ENCODE results near the gene SLC1A7.
A peak's percentile ranks its signal among the peaks of the same experiment; 100 is the strongest.

SLC1A7 gene

DNA sequence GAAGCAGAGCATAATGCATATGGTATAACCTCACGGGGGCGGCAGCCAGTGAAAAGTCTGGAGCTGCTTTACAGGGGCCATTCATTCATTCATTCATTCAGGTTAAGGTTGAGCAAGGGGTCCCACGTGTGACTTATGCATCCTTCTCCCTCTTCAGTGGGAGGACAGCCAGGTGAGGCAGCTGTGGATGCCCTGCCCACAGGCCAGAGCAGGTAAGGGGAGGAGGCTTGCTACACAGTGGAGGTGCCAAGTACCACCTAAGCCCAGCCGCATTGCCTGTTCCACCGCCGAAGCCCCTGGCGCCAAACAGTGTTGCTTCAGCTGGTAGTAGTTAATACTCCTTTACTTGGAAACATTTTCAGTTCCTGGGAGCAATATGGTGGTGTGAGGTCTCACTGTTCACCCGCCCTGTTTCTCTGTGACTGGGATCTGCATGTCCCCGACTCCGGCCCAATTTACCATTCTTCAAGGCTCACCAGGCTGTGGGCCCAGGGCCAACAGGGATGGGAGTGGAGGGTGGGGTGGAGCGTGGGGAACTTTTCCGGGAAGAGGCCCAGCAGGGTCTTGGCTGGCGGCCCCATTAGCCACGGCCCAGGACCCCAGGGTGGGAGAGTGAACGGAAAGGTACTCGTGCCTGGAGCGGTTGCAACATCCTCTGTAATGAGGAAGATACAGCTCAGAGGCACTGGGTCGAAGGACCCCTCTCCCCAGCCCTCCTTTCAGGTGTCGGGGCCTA, 81.1 kb downstream of the SLC1A7 start:
- DNase-seq = peak; percentile 30

DNA sequence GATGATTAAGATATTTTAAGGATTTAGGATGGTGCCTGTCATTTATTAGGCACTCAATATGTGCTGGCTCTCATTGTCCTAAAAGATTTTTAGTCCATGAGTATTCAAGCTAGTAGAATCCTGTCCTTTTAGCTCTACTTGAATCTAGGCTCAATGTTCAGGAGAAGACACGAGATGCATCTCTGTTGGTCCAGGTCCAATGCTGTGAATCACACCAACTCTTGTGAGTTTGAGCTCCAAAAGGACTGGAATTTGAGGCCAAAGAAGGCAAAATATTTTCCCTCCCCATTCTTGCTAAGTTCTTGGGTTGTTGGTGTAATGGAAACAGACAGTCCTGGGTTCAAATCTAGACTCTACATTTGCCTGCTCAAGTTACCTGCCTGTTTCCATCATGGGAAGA, 81.9 kb downstream of the SLC1A7 start:
- DNase-seq = no peak

DNA sequence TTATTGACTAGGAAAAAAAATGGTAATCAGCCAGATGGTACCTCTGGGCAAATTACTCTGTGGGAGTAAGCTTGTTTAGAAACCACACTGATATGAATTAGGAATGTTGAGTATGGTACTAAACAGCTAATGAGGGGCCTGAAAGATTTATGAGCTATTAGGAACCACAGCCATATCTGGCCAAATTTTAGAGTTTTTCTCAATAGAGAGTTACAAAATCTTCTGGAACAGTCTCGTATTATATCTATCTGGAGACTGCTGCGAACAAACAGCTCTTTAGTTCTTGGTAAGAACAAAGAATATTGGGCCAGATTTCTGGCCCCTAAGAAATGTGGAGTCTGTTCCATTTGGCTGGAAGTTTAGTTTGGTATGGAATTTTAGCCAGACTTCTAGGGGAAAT, 85.3 kb downstream of the SLC1A7 start:
- no peak for DNase-seq

DNA sequence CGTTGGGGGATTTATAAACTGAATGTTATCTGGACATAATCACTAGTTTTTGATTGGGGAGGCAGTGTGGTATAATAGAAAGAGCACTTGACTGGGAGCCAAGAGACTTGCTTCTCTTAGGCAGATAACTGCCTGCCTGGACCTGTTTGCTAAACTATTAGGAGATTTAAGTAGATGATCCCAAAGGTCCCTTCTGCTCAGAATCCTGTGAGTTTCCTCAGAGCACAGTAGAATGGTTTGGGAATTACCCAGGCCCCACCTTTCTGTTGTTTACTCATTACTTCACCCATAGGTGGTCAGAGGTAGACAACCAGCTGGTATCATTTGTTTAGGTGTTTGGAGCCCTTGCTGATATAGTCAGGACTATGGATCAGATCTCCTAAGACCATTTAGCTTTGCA, 90.8 kb downstream of the SLC1A7 start:
- DNase-seq = no peak

DNA sequence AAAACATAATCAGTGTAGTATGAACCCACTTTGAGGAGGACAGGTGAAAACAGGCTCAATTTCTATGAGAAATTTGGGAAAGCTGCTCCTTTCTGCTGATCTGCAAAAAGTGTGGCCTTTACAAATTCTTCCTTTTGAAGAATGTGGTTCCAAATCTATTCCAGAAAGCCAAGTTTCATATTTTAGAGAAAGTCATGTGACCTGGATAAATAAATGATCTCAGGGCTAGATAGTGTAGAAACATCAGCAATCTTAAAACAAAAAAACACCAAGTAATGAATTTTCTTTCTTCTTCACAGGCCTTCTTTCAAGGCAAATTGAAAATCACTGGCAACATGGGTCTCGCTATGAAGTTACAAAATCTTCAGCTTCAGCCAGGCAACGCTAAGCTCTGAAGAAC, 92.1 kb downstream of the SLC1A7 start:
- DNase-seq = no peak

DNA sequence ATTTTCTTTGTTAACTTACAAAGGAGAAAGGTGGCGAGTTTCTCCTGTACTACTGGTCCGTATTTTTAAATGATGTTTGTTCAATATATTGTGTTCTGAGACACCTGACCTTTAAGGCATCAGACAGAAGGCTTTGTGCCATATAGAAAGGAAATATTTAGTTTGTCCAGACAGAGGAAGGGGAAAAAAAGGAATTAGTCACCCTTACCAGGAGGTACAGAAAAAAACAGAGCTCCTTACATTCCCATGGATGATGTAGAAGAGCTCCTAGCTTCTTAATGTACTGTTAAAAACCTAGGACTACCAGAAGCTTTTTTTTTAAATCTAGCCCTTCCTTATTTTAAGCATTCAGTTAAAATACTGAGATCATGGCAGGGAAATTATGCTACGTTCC, 92.9 kb downstream of the SLC1A7 start:
- DNase-seq = no peak

DNA sequence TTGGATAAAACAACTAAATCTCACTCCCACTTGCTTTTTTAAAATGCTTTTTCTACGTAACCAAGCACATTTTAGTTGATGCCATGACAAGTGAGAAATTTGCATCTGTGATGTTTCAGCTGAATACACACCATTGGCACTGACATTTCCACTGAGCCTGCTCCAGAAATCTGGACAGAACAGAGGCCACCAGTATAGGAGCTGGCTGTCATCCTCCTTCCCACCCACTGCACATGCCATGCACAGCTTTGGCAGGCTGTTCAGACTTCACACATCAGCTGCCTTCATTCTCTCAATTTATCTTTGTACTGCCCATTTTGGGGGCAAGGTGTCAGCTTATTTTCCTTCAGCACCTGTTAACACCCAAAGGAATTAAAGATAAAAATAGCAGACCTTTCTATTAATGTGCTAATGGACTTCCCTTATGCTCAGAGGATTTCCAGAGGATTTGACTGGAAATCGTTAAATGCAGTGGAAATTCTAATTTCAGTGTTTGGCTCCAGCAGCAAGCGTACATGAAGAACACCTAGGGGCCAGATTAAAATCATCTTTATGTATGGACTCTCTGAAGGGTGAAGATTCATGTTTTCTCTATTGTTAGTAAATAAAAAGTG, 93.4 kb downstream of the SLC1A7 start:
- DNase-seq = no peak

DNA sequence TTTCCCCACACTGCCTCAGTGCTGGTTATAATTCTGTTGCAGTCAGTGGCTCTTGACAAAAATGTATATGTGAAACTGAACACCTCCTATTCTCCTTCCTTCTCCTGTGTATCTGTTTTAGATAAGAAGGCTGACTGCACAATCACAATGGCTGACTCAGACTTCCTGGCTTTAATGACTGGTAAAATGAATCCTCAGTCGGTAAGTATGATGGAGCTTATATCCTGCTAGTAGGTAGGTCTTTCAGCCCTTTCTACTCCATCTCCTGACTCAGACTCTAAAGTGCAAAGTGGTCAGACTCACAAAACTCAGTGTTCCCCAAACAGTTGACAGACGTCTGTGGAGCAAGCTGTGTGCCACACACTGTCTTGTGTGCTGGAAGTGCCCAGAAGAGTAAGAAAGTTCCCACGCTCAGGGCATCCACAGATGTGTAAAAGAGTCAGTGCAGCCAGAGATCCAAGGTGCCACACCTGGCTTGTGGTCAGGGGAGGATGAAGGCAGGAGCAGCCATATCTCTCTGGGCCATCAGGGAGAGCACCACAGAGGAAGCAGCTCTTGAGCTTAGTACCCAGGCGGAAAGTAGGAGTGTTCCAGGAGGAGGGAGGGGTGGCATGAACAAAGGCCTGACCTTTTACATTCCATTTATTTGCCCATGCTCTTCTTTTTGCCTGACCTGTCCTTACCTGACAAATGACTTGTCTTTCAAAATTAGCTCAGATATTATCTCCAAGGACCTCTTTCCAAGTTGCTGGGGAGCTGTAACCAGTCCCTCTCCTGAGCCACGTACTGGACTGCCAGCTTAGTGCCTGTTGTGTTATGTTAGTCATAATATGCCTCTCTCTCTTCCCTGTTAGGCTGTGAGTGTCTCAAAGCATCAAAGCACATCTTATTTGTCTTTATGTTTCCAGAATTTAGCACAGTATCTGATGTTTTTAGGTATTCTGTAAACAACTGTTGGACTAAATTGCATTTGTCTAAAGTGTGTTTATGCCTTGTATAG, 94.4 kb downstream of the SLC1A7 start:
- no peak for DNase-seq

DNA sequence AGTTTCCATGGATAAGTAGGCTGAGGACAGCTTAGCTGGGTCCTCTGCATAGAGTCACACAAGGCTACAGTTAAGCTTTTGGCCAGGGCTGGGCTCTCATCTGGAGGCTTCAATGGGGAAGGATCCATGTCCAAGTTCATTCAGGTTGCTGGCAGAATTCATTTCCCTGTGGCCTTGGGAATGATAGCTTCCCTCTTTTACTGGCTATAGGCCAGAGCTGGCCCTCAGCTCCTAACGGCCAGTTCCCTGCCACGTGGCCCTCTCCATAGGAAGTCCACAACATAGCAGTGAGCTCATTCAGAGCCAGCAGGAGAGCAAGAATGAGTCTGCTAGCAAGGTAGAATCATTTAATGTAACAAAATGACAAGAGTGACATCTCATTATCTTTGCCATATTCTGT, 95.5 kb downstream of the SLC1A7 start:
- DNase-seq = no peak

DNA sequence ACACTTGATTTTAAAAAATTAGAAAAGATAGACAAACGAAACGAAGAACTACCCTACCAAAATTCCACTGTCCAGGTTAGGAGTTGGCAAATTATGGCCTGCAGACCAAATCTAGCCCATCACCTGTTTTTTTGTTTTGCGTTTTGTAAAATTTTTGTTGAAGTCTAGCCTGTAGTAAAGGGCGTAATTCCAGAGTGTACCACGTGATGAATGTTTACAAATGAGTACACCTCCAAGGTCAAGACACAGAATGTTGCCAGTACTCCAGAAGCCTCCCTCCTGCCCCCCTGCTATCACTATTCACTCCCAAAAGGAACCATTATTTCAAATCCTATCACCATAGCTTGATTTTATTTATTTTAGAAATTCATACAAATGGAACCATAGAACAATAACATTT, 97.5 kb downstream of the SLC1A7 start:
- DNase-seq = no peak

DNA sequence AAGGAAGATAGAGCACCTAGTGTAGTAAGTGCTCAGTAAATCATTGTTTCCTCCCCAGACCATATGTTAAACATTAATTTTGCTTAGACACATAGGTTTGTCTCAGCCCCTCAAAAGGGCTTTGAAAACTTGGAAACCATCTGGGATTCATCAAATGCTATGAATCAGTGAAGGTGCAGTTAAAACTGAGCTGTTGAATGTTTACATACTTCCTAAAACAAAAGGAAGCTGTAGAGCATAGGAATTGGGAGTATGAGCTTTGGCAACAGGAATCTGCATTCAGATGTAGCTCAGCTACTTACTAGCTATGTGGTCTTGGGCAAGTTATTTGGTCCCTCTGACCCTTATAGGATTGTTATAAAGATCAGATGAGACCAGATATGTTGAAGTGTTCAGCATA, 99.2 kb downstream of the SLC1A7 start:
- DNase-seq = no peak

DNA sequence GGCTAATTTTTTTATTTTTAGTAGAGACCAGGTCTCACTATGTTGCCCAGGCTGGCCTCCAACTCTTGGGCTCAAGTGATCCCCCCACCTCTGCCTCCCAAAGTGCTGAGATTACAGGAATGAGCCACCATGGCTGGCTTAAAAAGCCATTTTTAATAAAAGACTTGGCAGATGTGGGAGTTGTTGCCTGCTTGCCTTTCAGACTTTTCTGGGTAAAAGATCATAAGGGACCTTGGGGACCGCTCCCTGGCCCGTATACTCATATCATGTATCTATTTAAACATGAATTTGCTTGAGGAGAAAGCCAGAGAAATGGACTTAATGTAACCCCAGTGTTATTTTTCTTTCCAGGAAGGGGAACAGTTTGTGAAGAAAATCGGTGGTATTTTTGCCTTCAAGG, 103.9 kb downstream of the SLC1A7 start:
- no peak for DNase-seq
